HepG2 (cell line): ENCODE measurements around the gene ANKRD11. TPM values are rescaled to one million over a fixed set of nuclear protein-coding genes. Genes with fewer than 3 reads are reported as not detected.

Source experiments
- CCAR2 ChIP-seq: fragments of 200-400 bp; formaldehyde crosslinking; optimal IDR thresholded peaks from 2 replicates; pipeline ENCODE3; 2018; ENCODE audit warnings: low read depth, mild to moderate bottlenecking, low read length, moderate library complexity
- ELK4 ChIP-seq: sonication (generic); formaldehyde crosslinking; IDR thresholded peaks from 2 replicates; pipeline ENCODE4 v1.9.0; 2021; ENCODE audit warnings: missing genetic modification reagents, borderline replicate concordance
- FLYWCH1 ChIP-seq: sonication (generic); formaldehyde crosslinking; IDR thresholded peaks from 2 replicates; pipeline ENCODE4 v1.8.1; 2023; ENCODE audit warnings: mild to moderate bottlenecking, missing genetic modification reagents
- FOXC1 ChIP-seq: sonication (generic); formaldehyde crosslinking; IDR thresholded peaks from 2 replicates; pipeline ENCODE4 v1.8.0; 2022; ENCODE audit warnings: mild to moderate bottlenecking, missing genetic modification reagents, borderline replicate concordance
- FOXK1 ChIP-seq: sonication (generic); formaldehyde crosslinking; IDR thresholded peaks from 2 replicates; pipeline ENCODE4 v1.4.0; 2020; ENCODE audit warnings: low read depth, missing genetic modification reagents, borderline replicate concordance
- HMG20B ChIP-seq: conservative IDR thresholded peaks from 2 replicates; pipeline ENCODE4 v1.6.1; 2016; ENCODE audit warnings: missing genetic modification reagents, missing compliant biosample characterization
- HNRNPL ChIP-seq: fragments of 200-400 bp; formaldehyde crosslinking; IDR thresholded peaks from 2 replicates; pipeline ENCODE4 v1.6.1; 2017; ENCODE audit warnings: mild to moderate bottlenecking, low read depth, low read length
- MYC ChIP-seq: sonication (generic); formaldehyde crosslinking; IDR thresholded peaks from 2 replicates; pipeline ENCODE4 v1.9.0; 2021; ENCODE audit warnings: missing genetic modification reagents, borderline replicate concordance
- USF2 ChIP-seq, 2 experiments: sonication (generic) in 1 of 2; formaldehyde crosslinking in 1 of 2; IDR thresholded peaks; 2 replicates each; pipeline versions ENCODE4 v1.5.1 to v1.6.1; 2011 to 2020; ENCODE audit warnings: borderline replicate concordance in 1 of 2, low read depth in 1 of 2, low read length in 1 of 2, mild to moderate bottlenecking in 1 of 2, missing genetic modification reagents in 1 of 2, moderate library complexity in 1 of 2
- ZHX2 ChIP-seq, 2 experiments: sonication (generic) in 1 of 2; formaldehyde crosslinking in 1 of 2; IDR thresholded peaks; 2 replicates each; pipeline versions ENCODE4 v1.6.1 to v1.9.0; 2014 to 2022; ENCODE audit warnings: antibody characterized with exemption in 1 of 2, borderline replicate concordance in 1 of 2, inconsistent platforms in 1 of 2, low read depth in 1 of 2, missing genetic modification reagents in 1 of 2
- ZNF12 ChIP-seq: sonication (generic); formaldehyde crosslinking; IDR thresholded peaks from 2 replicates; pipeline ENCODE4 v1.5.0; 2020; ENCODE audit warnings: missing genetic modification reagents
- ZNF143 ChIP-seq: sonication (generic); formaldehyde crosslinking; IDR thresholded peaks from 2 replicates; pipeline ENCODE4 v1.4.0; 2020; ENCODE audit warnings: missing genetic modification reagents
- ZNF292 ChIP-seq: sonication (generic); formaldehyde crosslinking; IDR thresholded peaks from 2 replicates; pipeline ENCODE4 v1.8.1; 2022; ENCODE audit warnings: mild to moderate bottlenecking, low read depth, missing genetic modification reagents, borderline replicate concordance
- ZNF652 ChIP-seq: IDR thresholded peaks from 2 replicates; pipeline ENCODE4 v1.6.1; 2016; ENCODE audit warnings: low read depth, borderline replicate concordance
- polyA plus RNA-seq, 8 experiments: library from polyadenylated mRNA; depleted of rRNA in 3 of 8; stranded (reverse) in 7 of 8; unstranded in 1 of 8; fragments of >200 nt; fragmentation: Illumina TruSeq in 4 of 8; extraction: Trizol in 4 of 8; gene quantifications; 2 replicates each; pipeline versions ENCODE4 v1.2.1 to v1.2.3, GENCODE V29; 2011 to 2016; ENCODE audit warnings: low read depth in 4 of 8, missing spikeins in 1 of 8, mixed read lengths in 1 of 8; ENCODE audit not compliant: insufficient read depth in 1 of 8
- total RNA-seq, 5 experiments: library from RNA; depleted of rRNA; stranded (reverse); fragments of >200 nt; fragmentation: Illumina TruSeq; extraction: Trizol; gene quantifications; 2 replicates each; pipeline ENCODE4 v1.2.3, GENCODE V29; 2016; ENCODE audit warnings: low read depth in 1 of 5

ANKRD11 gene
- total and polyA plus RNA-seq, 2 of the 13 experiments (the other 11 are each of a cell fraction or from before 2014, with no cell fraction given) = 21.4 to 38.4 TPM

GRCh38 chr16:89383095-89384003, 107.0 kb downstream of the ANKRD11 start (continued):
- no peak for TF ChIP-seq USF2 (IDR thresholded peaks at IDR 0.05; ENCODE audit: low read depth, low read length)
- no peak for TF ChIP-seq USF2 (CRISPR knock-in tag; IDR thresholded peaks at IDR 0.05; ENCODE audit: borderline replicate concordance)
- TF ChIP-seq FLYWCH1 (CRISPR knock-in tag) = no peak
- no peak for TF ChIP-seq ELK4 (CRISPR knock-in tag)
- TF ChIP-seq FOXC1 (CRISPR knock-in tag) = no peak
- no peak for TF ChIP-seq HMG20B (CRISPR knock-in tag)
- no peak for TF ChIP-seq FOXK1 (CRISPR knock-in tag)
- no peak for TF ChIP-seq ZNF143 (CRISPR knock-in tag)
- TF ChIP-seq ZNF292 (CRISPR knock-in tag) = 0 out of 2 replicates have a peak, but pooled peaks have one; percentile 37
- no peak for TF ChIP-seq HNRNPL
- no peak for TF ChIP-seq CCAR2
- 0 out of 2 replicates have a peak, but pooled peaks have one; percentile 26 for TF ChIP-seq MYC (CRISPR knock-in tag)
- no peak for TF ChIP-seq ZNF12
- TF ChIP-seq ZHX2 (IDR thresholded peaks at IDR 0.05; ENCODE audit: low read depth) = no peak
- TF ChIP-seq ZHX2 (CRISPR knock-in tag; IDR thresholded peaks at IDR 0.05; ENCODE audit: borderline replicate concordance) = no peak
- no peak for TF ChIP-seq ZNF652 (CRISPR knock-in tag)
